Adrenal gland (tissue), 12 donors: Measurements from ENCODE around the gene CLCF1. TPM values are rescaled to one million over a fixed set of nuclear protein-coding genes. Genes with fewer than 3 reads are reported as not detected.

Experiments used
- DNase-seq, 7 donors: peaks; one replicate each; pipeline ENCODE4 v3.0.0-alpha.2; 2019 to 2020
- H3K27ac ChIP-seq, 5 donors: fragments of 200-600 bp; sonication (generic) in 4 of 5; 1 replicate in 3 of 5; 2 replicates in 2 of 5; pipeline versions ENCODE4 v1.5.1 to v1.8.0; 2016 to 2020; ENCODE audit warnings: mild to moderate bottlenecking in 1 of 5
- H3K27me3 ChIP-seq: fragments of 200-600 bp; 2 replicates; pipeline ENCODE4 v1.8.0; 2021
- H3K36me3 ChIP-seq, 2 donors: fragments of 200-600 bp; replicated peaks in 1 of 2; 1 replicate in 1 of 2; 2 replicates in 1 of 2; pipeline versions ENCODE4 v1.5.1 to v1.8.0; 2018 to 2022
- H3K4me1 ChIP-seq, 2 donors: fragments of 200-600 bp; replicated peaks in 1 of 2; 1 replicate in 1 of 2; 2 replicates in 1 of 2; pipeline versions ENCODE4 v1.5.1 to v1.8.0; 2018 to 2021
- H3K4me3 ChIP-seq, 4 donors: fragments of 200-600 bp; sonication (generic) in 3 of 4; one replicate each; pipeline ENCODE4 v1.5.1; 2016 to 2018
- H3K9me3 ChIP-seq, 3 donors: fragments of 200-600 bp; sonication (generic) in 1 of 3; replicated peaks in 1 of 3; 1 replicate in 2 of 3; 2 replicates in 1 of 3; pipeline versions ENCODE4 v1.5.1 to v1.8.0; 2016 to 2021
- POLR2A ChIP-seq, 2 donors: fragments of 450-650 bp; IDR thresholded peaks; one replicate each; pipeline ENCODE4 v1.6.1; 2017; ENCODE audit warnings: antibody characterized with exemption in 2 of 2, mild to moderate bottlenecking in 2 of 2, moderate library complexity in 1 of 2
- WGBS, 4 donors: extraction: QIAGEN DNeasy Blood & Tissue Kit in 2 of 4; methylation state at CpG; one replicate each; pipeline versions ENCODE4 v1.1.5 to v1.1.7; 2013 to 2017; 5-methylcytosine and 5-hydroxymethylcytosine counted together
- intact Hi-C, 2 donors: fragments of 100-400 bp; cut with DNase I; formaldehyde crosslinking; loops; one replicate each; pipeline versions ENCODE4 v1.14.1 to v1.15.0; 2022 to 2023
- polyA plus RNA-seq, 3 donors: library from polyadenylated mRNA; stranded (reverse); fragments of 200-250 nt in 2 of 3; fragments of 350-450 nt in 1 of 3; fragmentation: Illumina TruSeq in 1 of 3; extraction: RNeasy Lipid Tissue Mini Kit (QIAGEN cat#74804) in 1 of 3; gene quantifications; one replicate each; pipeline ENCODE4 v1.2.3, GENCODE V29; 2013 to 2014
- total RNA-seq, 9 donors: library from RNA; depleted of rRNA in 4 of 9; stranded (reverse); fragments of >200 nt in 4 of 9; fragments of 120-200 nt in 1 of 9; fragmentation: NEBNext Ultra II Directional in 1 of 9; extraction: Animal tissue kit (Norgen Biotek cat#: 25700) in 1 of 9; gene quantifications; one replicate each; pipeline versions ENCODE4 v1.1.0 to v1.2.4, GENCODE V29; 2013 to 2023
- TF ChIP-seq, protein P1 (sequence below), 6 experiments: fragments of 450-650 bp in 4 of 6; fragments of 200-600 bp in 2 of 6; sonication (generic) in 1 of 6; IDR thresholded peaks; 1 replicate in 5 of 6; 2 replicates in 1 of 6; pipeline versions ENCODE4 v1.5.1 to v1.8.0; 2016 to 2021; ENCODE audit warnings: antibody characterized with exemption in 6 of 6, mild to moderate bottlenecking in 2 of 6, moderate library complexity in 1 of 6
- donor health status: healthy with polysubstance abuse.
- donor health status: Bipolar disorder and iron deficiency.
- donor health status: DM: yes; HTN: yes; CAD: no.
- donor health status: DM: no; HTN: no; CAD: no.
- donor health status: DM: no; HTN: no; CAD: no.
- donor health status: DM: yes; HTN: yes; CAD: no.

Gene CLCF1
- total and polyA plus RNA-seq, 12 donors: 0.17 to 16.1 (median 3.1) TPM

DNA sequence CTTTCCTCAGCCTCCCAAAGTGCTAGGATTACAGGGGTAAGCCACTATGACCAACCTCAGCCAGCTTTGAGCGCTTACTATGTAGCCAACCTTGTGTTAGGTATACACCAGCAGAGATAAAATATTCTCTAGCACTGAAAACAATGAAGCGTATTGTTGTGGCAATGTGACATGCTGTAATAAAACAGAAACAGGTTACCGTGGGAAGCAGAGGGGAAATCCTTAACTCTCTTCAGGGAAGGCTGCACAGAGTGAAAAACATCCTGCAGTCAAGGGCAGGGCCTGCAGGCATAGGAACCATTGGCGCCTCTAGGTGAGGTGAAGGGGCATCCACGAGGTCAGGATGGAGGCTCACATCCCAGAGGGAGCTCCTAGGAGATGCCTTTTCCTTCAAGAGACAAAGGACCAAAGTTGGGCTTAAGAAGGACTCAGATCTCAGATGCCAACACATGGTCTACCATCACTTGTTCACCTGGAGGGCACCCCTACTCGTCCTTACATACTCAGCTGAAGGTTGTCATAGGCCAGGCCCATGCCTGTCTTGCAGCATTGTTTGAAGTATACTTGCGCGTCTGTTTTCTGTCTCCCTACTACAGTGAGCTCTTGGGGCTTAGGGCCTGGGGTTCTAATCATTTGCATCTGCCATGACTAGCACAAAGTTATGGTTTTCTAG is 28.0 kb downstream of the CLCF1 start:
- Histone ChIP-seq H3K4me3 (no peak overlapping the region), H3K9me3 (no peaks in the 10 kb centered on the region), H3K27ac (no peak overlapping the region), H3K4me1 (no peaks in the 10 kb centered on the region), H3K27me3 (no peaks in the 10 kb centered on the region), H3K36me3 (no peaks in the 10 kb centered on the region)
- intact Hi-C loops: loop anchor here in 1 of 2 donors (5.0 kb wide), 1 partner anchor 37 kb away; no protein-coding TSS in a partner anchor
- 86 to 94% (median 88%) methylated on average over 8 of the region's 8 CpGs for WGBS, 4 donors
- TF ChIP-seq, protein P1, sequence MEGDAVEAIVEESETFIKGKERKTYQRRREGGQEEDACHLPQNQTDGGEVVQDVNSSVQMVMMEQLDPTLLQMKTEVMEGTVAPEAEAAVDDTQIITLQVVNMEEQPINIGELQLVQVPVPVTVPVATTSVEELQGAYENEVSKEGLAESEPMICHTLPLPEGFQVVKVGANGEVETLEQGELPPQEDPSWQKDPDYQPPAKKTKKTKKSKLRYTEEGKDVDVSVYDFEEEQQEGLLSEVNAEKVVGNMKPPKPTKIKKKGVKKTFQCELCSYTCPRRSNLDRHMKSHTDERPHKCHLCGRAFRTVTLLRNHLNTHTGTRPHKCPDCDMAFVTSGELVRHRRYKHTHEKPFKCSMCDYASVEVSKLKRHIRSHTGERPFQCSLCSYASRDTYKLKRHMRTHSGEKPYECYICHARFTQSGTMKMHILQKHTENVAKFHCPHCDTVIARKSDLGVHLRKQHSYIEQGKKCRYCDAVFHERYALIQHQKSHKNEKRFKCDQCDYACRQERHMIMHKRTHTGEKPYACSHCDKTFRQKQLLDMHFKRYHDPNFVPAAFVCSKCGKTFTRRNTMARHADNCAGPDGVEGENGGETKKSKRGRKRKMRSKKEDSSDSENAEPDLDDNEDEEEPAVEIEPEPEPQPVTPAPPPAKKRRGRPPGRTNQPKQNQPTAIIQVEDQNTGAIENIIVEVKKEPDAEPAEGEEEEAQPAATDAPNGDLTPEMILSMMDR (IDR thresholded peaks at IDR 0.05): no peak
- no peak for TF ChIP-seq POLR2A (IDR thresholded peaks at IDR 0.05)
- no peak for DNase-seq

DNA sequence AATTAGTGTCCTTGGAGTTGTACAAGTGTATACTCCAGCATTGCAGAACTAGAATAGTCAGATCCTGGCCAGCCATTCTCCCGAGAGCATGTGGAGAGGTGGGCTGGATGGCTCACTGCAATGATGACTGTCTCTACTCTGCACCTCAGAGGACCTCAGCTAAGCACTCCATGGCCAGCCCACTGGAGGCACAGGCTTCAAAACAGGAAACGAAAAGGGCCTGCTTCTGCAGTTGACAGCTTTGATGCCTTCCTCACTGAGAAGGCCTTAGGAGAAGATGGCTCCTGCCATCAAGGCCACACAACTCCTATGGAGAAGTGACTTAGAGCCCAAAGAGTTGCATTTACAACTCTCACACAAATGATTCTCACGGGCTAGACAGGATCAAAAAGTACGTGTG is 29.1 kb downstream of the CLCF1 start:
- Histone ChIP-seq H3K27ac (no peak overlapping the region), H3K4me3 (no peak overlapping the region), H3K9me3 (no peaks in the 10 kb centered on the region), H3K27me3 (no peaks in the 10 kb centered on the region), H3K4me1 (no peaks in the 10 kb centered on the region), H3K36me3 (no peaks in the 10 kb centered on the region)
- no peak for DNase-seq
- TF ChIP-seq, protein P1 (IDR thresholded peaks at IDR 0.05): no peak
- TF ChIP-seq POLR2A (IDR thresholded peaks at IDR 0.05): no peak
- intact Hi-C loops: no loop called here
- 84 to 92% (median 85%) methylated on average over 4 of the region's 4 CpGs for WGBS, 4 donors

DNA sequence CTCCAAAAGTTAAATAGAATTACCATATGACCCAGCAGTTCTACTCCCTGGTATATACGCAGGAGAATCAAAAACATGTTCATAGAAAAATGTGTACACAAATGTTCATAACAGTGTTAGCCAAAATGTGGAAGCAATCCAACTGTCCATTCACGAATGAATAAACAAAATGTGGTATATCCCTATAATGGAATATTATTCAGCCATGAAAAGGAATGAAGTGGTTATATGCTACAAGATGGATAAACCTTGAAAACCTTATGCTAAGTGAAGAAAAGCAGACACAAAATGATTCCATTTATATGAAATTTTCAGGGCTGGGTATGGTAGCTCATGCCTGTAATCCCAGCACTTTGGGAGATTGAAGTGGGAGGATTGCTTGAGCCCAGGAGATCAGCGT is 36.1 kb downstream of the CLCF1 start:
- Histone ChIP-seq H3K27ac (no peak overlapping the region), H3K4me3 (no peak overlapping the region), H3K36me3 (no peaks in the 10 kb centered on the region), H3K4me1 (no peaks in the 10 kb centered on the region), H3K27me3 (no peaks in the 10 kb centered on the region), H3K9me3 (no peaks in the 10 kb centered on the region)
- 89 to 97% (median 96%) methylated on average over 3 of the region's 3 CpGs for WGBS, 4 donors
- no peak for DNase-seq
- TF ChIP-seq, protein P1 (IDR thresholded peaks at IDR 0.05): no peak
- TF ChIP-seq POLR2A (IDR thresholded peaks at IDR 0.05): no peak
- intact Hi-C loops: no loop called here

DNA sequence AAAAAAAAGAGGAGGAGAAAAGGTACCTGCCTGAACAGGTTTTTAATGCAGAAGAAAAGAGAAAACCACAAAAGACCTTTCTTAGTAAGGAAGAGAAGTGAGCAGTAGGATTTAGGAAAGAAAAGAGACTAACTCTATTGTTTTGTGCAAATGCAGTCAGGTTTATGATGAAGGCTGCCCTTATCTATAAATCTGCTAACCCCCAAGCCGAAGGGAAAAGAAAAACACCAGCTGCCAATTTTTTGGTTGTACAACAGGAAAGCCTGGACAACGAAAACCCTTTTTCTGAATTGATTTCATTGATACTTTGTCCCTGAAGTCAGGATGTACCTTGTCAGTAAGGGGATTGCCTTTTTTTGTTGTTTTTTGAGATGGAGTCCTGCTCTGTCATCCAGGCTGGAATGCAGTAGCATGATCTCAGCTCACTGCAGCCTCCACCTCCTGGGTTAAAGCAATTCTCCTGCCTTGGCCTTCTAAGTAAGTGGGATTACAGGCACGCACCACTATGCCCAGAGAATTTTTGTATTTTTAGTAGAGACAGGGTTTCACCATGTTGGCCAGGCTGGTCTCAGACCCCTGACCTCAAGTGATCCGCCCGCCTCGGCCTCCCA is 41.2 kb downstream of the CLCF1 start:
- intact Hi-C loops: no loop called here
- WGBS, 4 donors: 82 to 96% (median 88%) methylated on average over 6 of the region's 6 CpGs
- DNase-seq: no peak
- Histone ChIP-seq H3K4me3 (no peak overlapping the region), H3K9me3 (no peaks in the 10 kb centered on the region), H3K27ac (no peak overlapping the region), H3K36me3 (no peaks in the 10 kb centered on the region), H3K4me1 (no peaks in the 10 kb centered on the region), H3K27me3 (no peaks in the 10 kb centered on the region)
- TF ChIP-seq, protein P1 (IDR thresholded peaks at IDR 0.05): no peak
- TF ChIP-seq POLR2A (IDR thresholded peaks at IDR 0.05): no peak
